NCI-H2227 (cell line): ENCODE data around the gene MANF.

Source experiments
- DNase-seq: peaks from one replicate; lab custom pipeline; 2025; ENCODE audit not compliant: unreplicated experiment; lab: John Stamatoyannopoulos, UW

The MANF gene

DNA sequence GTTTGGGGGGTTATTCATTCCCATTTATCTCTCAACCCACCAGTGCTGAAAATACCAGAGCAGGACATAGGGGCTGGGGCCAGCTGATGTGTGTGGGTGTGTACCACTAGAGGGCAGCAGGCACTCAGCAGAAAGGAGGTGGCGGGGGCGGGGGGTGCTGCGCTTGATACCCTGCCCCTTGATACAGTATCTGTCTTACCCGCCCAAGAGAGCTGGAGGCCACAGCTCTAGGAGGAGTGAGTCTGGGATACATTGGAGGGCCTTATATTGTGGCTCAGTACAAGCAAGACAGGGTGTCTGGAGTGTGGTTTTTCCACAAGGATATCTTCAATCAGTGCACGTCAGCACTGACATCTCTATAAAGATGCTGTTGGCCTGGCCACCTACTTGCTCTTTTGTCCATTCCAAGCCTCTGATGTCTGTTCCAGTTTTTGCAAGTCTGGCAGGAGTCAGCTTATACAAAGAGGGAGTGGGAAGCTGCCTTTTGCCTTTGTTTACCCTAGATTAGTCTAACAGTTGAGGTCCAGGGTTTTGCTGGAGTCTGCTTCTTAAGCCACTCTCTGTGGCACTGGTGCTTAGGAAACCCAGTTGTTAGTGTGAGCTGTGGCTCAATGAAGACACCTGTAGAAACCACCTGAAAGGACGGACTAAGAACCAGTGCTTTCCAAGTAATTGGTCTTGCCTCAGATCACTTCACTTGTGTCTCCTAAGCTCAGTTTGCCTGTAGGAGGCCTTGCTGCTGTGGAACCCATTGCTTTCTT is 4.5 kb downstream of the MANF start:
- DNase-seq: peak; percentile 61

DNA sequence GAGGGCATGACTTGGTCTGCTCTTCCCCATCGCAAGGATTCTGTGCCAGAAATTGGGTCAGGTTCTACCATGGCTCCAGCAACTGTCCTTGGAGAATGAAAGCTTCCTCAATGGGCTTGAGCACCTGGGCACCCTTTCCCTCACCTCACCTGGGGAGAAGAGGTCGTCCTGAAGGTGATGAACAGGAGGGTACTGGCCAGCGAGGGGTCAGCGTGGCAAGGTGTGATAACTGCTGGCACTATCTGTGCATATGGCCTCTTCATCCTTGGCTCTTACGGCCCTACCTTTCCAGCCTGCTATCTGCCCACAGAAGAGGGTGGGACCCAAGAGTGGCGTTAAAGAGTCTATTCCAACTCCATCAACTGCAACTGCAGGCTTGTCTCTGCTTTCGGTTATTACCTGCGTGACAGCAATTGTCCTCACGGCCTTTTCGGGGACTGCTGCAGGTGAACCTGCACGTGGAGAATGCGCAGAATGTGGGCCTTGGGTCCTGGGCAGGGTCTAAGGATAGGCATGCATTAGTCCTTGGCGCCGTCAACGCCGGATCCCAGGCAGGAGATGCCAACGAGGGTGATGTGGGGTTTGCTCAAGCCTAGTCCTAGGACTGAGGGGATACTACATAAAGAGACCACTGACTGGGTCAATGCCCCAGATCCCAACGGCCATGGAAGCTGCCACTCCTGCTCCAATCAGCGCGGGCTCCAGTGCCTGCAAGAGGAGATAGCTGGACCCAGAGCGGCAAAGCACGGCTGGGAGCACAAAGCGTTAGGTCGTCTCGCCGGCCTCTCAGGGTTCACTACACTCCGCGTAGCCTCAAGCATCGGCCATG is 5.4 kb downstream of the MANF start:
- DNase-seq: no peak

DNA sequence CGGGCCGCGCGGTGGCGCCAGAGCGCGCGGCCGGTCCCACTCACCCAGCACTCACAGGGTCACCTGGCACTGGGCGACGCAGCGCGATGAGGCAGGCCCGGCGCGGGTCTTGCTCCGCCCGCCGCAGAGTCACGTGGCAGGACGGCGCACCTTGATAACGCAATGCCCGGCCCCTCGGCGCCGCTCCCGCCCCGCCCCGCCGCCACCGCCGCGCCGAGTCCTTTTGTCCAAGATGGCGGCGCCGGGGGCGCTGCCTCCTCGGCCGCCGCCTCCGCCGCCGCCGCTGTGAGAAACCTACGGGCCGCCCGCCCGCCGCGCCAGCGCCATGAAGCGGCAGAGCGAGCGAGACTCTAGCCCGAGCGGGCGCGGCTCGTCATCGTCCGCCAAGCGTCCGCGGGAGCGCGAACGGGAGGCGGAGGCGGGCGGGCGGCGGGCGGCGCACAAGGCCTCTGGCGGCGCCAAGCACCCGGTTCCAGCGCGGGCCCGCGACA is 6.0 kb downstream of the MANF start, which contains the start of gene RBM15B:
Gene RBM15B, plus strand, starts transcription at position 211 of the 491 bp plus-strand sequence. Its CDS starts 115 bp downstream, at position 326.
- peak; percentile 95 for DNase-seq

DNA sequence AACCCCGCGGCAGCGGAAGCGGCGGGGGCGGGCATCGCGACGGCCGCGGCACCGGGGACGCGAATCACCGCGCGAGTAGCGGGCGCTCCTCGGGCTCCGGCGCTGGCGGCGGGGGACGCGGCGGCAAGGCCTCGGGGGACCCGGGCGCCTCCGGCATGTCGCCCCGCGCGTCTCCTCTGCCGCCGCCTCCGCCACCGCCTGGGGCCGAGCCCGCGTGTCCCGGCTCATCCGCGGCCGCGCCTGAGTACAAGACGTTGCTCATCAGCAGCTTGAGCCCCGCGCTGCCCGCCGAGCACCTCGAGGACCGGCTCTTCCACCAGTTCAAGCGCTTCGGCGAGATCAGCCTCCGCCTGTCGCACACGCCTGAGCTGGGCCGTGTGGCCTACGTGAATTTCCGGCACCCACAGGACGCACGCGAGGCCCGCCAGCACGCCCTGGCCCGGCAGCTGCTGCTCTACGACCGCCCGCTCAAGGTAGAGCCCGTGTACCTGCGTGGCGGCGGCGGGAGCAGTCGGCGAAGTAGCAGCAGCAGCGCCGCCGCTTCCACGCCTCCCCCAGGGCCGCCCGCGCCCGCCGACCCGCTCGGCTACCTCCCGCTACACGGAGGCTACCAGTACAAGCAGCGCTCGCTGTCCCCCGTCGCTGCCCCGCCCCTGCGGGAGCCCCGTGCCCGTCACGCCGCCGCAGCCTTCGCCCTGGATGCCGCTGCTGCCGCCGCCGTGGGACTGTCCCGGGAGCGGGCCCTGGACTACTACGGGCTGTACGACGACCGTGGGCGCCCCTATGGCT is 6.7 kb downstream of the MANF start:
- DNase-seq: peak; percentile 29

DNA sequence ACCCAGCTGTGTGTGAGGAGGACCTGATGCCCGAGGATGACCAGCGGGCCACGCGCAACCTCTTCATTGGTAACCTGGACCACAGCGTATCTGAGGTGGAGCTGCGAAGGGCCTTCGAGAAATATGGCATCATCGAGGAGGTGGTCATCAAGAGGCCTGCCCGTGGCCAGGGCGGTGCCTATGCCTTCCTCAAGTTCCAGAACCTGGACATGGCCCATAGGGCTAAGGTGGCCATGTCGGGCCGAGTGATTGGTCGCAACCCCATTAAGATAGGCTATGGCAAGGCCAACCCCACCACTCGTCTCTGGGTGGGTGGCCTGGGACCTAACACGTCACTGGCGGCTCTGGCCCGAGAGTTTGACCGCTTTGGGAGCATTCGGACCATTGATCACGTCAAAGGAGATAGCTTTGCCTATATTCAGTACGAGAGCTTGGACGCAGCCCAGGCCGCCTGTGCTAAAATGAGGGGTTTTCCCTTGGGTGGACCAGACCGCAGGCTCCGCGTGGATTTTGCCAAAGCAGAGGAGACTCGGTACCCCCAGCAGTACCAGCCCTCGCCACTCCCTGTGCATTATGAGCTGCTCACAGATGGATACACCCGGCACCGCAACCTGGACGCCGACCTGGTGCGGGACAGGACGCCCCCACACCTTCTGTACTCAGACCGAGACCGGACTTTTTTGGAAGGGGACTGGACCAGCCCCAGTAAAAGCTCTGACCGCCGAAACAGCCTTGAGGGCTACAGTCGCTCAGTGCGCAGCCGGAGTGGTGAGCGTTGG is 7.5 kb downstream of the MANF start:
- no peak for DNase-seq

DNA sequence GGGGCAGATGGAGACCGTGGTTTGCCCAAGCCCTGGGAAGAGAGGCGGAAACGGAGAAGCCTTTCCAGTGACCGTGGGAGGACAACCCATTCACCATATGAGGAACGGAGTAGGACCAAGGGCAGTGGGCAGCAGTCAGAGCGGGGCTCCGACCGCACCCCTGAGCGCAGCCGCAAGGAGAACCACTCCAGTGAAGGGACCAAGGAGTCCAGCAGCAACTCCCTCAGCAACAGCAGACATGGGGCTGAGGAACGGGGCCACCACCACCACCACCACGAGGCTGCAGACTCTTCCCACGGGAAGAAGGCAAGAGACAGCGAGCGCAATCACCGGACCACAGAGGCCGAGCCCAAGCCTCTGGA is 8.0 kb downstream of the MANF start:
- no peak for DNase-seq

DNA sequence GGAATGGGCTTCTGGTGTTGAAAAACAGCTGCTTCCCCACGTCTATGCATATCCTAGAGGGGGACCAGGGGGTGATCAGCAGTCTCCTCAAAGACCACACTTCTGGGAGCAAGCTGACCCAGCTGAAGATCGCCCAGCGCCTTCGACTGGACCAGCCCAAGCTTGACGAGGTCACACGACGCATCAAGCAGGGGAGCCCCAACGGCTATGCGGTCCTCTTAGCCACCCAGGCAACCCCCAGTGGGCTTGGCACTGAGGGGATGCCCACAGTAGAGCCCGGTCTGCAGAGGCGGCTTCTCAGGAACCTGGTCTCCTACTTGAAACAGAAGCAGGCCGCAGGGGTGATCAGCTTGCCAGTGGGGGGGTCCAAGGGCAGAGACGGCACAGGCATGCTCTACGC is 8.5 kb downstream of the MANF start:
- no peak for DNase-seq

DNA sequence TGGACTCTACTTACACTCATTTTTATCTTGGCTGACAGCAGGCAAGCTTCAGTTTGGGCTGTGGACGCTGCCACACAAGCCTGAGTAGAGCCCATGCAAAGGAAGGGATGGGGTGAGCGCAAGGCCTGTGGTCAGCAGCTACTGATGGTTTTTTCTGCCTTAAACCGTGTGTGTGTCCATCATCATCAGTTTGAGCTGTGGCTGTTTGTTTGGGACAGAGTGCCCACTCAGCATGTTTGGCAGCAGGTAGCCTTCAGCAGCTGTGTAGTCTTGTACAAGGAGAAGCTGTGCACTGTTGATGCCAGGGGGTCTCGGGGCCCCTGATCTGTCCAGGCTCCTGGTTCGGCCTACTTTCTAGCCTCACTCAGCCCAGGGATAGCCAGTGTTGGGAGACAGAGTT is 9.4 kb downstream of the MANF start:
- no peak for DNase-seq

DNA sequence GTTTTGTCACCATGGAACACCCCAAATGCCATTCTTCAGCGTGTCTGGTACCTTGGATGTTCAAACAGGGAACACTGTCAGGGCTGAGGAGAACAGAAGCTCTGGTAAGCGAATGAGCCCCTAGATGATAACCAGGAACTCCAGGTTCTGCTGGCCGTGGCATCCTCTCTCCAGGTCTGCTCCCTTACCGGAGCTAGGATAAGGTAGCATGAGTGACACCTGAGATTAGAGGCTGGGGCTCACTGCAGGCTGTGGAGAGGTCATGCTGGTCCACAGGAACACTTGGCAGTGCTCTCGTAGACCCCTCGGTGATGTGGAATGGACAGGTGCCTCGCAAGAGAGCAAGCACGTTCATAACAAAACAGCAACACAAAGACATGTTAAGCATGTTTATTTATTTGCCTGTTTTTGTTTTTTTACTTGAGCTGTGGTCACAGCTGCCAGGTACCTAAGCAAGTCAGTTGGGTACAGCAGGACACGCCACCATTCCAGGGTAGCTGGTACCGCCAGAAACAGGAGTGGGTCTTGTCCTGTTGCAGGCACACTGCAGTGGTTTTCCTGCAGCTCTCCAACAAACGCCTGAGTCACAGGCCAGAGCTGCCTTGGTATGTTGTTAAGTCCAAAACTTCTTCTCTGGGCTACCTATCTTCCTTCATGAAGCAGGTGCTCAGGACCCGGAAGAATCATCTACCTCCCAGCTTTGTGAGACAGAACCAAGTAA is 10.6 kb downstream of the MANF start:
- DNase-seq: no peak

DNA sequence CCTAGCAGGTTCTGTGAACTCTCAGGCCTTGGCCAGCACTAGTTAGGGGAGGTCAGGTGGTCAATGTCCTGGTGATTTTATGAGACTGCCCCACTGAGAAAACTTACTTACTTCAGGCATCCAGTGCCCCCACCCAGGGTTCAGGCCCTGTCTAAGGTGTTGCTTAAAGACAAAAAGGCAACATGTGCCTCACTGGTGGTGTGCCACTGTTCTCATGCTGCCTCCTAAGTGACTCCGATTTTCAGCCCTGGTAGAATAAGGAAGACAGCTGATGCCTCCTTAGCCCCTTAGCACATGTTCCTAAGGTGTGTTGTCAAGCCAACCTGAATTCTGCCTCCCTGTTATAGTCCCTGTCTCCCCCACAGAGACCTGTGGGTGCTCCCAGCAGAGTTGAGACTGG is 11.3 kb downstream of the MANF start:
- no peak for DNase-seq

DNA sequence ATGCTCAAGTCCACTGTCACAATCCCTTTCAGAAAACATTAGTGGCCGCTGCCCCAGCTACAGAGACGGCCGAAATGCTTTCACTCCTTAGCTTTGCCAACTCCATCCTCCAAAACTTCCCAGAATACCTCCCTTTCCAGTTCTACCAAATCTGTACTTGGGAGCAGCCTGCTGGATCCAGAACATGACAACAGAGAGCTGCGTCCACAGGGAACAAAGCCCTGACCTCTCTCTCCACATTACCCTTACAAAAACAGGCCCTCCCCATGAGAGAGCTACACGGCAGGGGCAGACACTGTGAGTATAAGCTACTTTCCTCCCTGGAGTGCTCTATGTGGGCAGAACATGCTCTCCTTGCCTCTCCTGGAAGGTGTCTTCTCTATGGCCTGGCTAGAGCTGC is 12.3 kb downstream of the MANF start:
- no peak for DNase-seq

DNA sequence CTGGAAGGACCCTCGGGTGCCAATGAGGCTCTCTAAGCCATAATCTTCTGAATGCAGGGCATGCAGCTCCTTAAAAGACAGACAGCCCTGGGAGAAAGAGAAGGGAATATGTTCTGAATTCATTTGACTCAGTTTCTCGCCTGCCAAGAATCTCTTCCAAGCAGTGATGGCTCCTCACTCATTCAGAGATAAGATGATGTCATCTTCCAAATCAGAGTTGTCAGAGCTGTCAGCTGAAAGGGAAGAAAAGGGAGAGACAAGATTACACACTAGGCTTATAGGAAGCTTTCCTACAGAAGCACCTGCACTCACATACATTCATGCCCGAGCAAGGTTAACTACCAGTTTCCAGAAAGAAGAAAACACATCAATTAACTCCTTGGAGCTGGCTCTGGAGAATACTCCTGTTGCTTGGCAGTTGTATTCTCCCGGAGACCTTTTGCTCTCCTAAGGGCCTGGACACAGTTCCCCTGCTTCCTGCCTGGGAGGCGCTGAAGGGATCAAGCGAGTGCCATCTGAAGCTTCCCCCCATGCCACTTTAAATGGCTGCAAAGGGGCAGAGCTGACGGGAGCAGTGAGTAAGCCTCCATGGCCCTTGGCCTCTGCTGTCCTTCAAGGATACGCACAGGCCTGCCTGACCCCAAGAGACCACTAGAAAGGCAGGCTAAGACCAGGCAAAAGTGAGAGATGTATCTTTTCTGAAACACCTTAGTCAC is 13.7 kb downstream of the MANF start:
- peak; percentile 69 for DNase-seq

DNA sequence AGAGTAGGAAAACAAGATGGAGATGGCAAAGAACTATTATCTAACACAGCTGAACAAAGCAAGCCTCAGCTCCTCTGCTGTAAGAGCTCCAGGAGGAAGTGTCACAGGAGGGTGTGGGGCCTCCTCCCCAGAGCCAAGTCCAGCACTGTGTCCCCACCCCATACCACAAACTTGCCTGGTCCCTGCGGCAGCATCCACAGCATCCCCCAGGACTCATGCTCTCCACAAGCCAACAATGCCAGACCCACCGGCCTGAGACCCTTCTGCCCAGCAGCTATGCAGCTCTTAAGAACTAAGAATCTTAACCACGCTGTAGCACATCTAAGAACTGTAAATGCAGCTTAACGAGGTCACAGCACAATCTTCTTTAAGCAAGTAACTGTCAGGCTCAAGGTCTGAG is 15.1 kb downstream of the MANF start:
- DNase-seq: no peak

DNA sequence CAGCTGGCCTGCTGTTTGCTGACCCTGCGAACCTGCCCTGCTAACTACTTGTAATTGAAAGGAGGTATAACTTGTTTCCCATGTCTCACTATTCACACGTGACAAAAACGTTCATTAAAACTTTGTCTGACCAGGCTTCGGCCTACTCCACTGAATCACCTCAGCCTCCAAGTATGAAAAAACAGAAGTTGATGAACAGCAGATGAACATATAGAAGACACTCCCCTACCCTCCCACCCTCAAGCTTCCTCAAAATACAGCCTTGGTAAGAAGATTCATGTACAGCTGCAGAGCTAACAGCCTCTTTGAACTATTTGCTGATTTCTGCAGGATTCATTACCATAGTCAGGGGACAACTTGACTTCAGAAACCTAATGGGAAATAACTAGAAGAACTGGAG is 16.6 kb downstream of the MANF start:
- no peak for DNase-seq

DNA sequence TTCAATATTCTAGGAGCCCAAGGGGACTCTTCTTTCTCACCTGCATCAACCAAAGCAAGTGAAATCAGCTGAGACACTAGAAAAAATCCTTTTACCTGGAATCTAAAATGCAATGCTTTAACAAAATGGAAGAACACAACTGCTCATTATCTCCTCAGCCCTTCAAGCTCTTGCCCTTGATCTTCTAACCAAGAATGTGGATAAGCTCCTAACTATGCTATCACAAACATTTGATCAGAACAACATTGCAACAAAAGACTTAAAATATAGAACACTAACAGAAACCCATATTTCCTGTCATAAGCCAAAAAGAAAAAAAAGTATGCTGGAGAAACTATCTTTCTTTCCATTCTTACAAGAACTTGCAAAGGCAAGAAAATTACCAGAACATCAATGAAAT is 18.6 kb downstream of the MANF start:
- DNase-seq: no peak

DNA sequence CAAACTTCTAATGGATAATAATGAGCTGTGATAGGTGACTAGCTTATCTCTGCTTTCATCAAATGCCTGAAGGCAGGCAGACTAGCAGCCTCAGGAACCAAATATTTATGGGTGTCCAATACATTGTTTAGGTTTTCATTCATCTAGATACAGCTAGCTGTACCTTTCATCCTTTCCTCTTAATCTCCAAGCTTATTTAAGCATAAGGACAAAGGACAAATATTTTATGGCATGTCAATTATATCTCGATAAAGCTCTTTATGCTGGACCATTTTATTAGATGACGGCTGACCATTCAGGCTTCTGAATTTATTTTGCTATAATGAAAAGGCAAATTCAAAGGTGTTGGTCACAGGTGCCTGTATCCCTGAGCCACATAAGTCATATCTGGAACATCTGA is 22.9 kb downstream of the MANF start:
- DNase-seq: no peak

DNA sequence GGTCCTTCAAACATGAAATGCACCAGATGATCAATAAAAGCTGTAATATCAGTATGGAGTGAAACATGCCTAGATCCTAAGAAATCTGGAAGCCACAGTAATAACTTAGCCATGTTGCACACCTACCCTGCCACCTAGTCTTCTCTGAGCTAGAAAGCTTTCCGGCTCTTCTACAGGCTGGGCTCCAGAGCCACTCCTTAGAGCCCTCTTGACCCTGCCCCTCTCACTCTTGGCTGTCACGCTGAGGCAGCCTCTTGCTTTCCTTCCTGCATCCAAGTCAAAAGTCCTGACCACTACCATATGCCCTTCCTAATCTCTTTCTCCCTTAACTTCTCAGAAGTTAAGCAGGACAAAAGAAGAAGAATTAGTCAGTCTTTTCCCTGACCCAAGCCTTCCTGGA is 23.7 kb downstream of the MANF start:
- DNase-seq: no peak

DNA sequence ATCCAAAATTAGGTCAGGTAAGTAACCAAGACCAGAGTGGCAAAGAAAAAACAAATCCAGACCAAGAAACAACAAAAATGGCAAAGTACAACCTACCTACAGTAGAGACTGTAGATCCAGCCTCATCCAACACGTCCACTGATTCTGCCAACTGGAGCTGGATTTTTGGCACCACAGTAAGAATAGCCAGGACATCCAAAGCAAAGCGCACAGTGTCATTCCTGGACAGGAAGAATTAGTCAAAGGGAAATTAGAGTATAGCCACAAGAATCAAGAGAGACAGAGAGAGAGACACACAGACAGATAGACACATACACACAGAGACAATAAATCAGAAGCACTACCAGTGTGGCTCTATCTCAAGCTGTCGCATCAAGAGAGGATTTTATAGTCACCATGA is 37.1 kb downstream of the MANF start:
- no peak for DNase-seq

DNA sequence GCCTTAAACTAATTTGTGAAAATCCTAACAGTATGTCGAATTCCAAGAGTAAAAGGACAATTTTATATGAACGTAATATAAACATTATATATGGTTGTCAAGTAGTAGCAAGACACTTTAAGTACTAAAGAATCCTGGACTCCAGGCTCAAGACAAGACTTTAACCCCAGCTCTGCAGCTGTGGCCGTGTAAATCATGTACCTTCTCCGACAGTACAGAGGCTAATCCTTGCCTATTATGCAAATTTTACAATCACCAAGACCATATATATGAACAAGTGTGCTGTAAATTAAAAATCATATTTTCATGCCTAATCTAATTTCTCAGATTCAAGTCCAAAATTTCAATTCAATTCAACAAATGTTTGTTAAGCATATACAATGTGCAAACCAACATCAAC is 41.8 kb downstream of the MANF start:
- DNase-seq: no peak
